Choroid plexus epithelial cell (primary cell): ENCODE results near the gene SRSF8.
"Not testable (repeated sequence)": the region's sequence is repeated elsewhere in the genome, so short reads cannot be mapped to it uniquely, and the experiment has no call there.

Source experiments
- DNase-seq: peaks from one replicate; pipeline ENCODE4 v3.0.0-alpha.2; 2010; ENCODE audit warnings: low read depth
- H3K4me3 ChIP-seq: 2 replicates; pipeline ENCODE4 v1.5.1; 2011; ENCODE audit warnings: low read depth, mild to moderate bottlenecking, control low read depth, low read length, moderate library complexity
- CTCF ChIP-seq: conservative IDR thresholded peaks from 2 replicates; pipeline ENCODE4 v1.5.1; 2011; ENCODE audit warnings: low read depth, mild to moderate bottlenecking, control low read depth, inconsistent platforms, low read length, moderate library complexity

SRSF8 gene

GRCh38 chr11:95102733-95103132 is 36.0 kb downstream of the SRSF8 start:
- no peak for TF ChIP-seq CTCF

DNA sequence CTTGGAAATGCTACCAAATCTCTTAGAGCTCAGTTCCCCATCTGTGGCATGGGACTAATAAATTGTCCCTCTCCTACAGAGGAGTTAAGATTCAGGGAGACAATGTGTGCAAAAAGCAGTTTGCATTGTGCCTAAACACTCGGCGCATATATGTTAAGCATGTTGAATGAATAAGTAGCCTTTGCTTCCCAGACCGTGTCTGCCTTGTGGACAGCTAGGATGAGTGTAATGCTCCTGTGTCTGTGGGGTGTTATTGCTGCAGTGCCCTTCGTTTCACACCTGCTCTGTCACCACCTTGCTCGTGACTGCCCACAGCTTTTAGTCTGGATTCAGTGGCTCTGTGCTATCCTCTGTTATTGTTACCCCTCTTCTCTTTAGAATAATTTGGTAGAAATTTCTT is 37.0 kb downstream of the SRSF8 start:
- H3K4me3 ChIP-seq = no peak overlapping the region
- DNase-seq = no peak
- no peak for TF ChIP-seq CTCF

More at GRCh38 chr11:95102733-95103132, 36.0 kb downstream of the SRSF8 start:
- no peak overlapping the region for H3K4me3 ChIP-seq
- no peak for DNase-seq

GRCh38 chr11:95104121-95104830 is 37.6 kb downstream of the SRSF8 start:
- TF ChIP-seq CTCF = no peak
- no peak for DNase-seq
- no peak overlapping the region for H3K4me3 ChIP-seq

DNA sequence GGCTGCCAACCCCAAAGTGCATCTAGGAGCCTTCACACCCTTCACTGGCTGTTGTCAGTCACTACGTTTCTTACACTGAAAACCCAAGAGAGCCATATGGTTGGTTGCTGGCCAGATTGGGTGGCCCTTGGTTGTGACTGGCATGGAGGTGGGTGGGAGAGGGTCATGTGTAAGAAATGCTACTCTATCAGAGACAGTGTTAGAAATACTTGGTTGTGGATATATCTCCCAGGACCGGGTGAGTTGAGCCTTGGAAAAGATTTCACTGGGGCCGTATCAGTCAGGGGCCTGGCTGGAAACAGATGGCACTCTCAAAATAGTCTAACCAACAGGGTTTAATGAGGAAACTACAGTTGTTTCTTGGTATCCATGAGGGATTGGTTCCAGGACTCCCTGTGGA is 38.1 kb downstream of the SRSF8 start:
- no peak overlapping the region for H3K4me3 ChIP-seq
- no peak for DNase-seq
- TF ChIP-seq CTCF = no peak

DNA sequence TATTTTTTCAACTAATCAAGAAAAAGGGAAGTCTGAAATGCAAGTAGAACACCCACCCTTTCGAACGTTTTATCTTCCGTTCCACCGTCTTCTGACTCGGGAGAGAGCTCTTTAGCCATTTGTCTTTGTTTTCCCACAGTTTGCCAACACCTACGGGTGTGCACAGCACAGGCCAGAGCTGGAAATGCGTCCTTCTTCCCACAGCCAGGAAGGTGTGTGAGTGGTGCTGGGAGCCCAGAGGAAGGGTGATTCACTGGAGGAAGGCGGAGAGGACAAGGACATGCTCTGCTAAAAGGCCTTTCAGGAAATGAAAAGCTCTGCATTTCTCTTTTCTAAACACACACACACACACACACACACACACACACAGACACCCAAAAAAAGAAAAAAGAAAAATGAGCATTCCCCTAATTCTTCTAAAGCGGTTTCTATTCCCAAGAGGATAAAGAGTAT is 41.5 kb downstream of the SRSF8 start:
- peak; percentile 80 for DNase-seq
- TF ChIP-seq CTCF = no peak
- H3K4me3 ChIP-seq = no peak overlapping the region

DNA sequence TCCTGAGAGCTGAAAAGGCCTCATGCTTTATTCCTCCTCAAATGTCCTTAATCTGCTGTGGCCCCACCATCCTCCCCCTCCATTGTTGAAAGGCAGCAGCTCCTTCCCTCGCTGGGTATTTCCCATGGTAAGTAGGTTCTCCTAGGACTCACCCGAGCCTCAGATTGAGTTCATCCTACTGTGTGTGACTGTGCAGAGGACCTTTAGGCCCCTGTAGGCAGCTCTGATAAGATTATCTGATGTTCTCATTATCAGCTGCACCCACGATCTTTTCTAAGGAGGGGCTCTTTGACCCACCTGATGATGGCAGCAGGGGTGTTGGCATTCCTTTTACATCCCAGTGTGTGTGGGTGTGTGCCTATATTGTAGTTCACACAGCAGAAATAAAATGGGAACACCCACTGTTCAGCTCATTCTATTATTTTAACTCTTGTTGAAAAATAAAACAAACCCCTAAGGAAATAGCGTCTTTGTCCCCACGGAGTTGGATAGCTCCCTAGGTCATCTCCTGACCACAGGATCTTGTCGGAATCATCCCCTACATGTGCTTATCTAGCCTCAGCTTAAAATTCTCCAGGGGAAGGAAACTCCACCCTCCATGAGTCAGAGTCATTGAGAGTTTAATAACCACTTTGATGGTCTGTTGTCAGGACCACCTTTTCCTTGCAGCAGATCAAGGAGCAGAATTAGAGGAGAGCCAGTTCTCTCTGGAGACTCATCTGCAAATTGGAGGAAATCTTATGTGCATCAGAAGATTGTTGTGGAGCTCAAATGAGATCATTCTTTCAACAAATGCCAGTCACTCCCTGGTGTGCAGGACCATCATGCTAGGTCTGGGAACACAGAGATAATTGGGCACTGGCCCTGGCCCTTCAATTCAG is 42.2 kb downstream of the SRSF8 start:
- peak; percentile 76 for DNase-seq
- TF ChIP-seq CTCF = no peak
- H3K4me3 ChIP-seq = no peak overlapping the region

GRCh38 chr11:95111471-95111870 is 44.8 kb downstream of the SRSF8 start:
- H3K4me3 ChIP-seq, DNase-seq: not testable (repeated sequence)
